OCI-LY7 (cell line): ENCODE data around the gene CREB3L1. TPM values are rescaled to one million over a fixed set of nuclear protein-coding genes. Genes with fewer than 3 reads are reported as not detected.

ENCODE experiments used
- BruUV-seq: library from RNA; stranded (reverse); fragments of 400-500 nt; replicated peaks from 2 replicates; lab custom pipeline; 2021; lab: Mats Ljungman, UMichigan
- CTCF ChIA-PET: fragments of 300-600 bp; sonication (Branson Sonifier 250); formaldehyde crosslinking; loops from one replicate; lab custom pipeline; 2022; ENCODE audit warnings: antibody characterized with exemption; ENCODE audit not compliant: unreplicated experiment; lab: Charles Lee
- POLR2A ChIA-PET: fragments of 300-600 bp; sonication (Branson Sonifier 250); formaldehyde crosslinking; loops from one replicate; lab custom pipeline; 2022; ENCODE audit warnings: antibody characterized with exemption; lab: Charles Lee
- DNase-seq: peaks from one replicate; pipeline ENCODE4 v3.0.0-alpha.2; 2015; ENCODE audit warnings: low spot score
- H2AFZ ChIP-seq: fragments of 200-600 bp; sonication (generic), shearing (Covaris generic); 2 replicates; pipeline ENCODE4 v1.6.1; 2014; ENCODE audit warnings: mild to moderate bottlenecking, antibody characterized with exemption, low read length, moderate library complexity
- H3K27ac ChIP-seq: fragments of 200-600 bp; sonication (generic); 2 replicates; pipeline ENCODE4 v1.5.1; 2014; ENCODE audit warnings: mixed run types, low read depth, mild to moderate bottlenecking, moderate library complexity, low read length, inconsistent platforms; ENCODE audit not compliant: poor library complexity, severe bottlenecking
- H3K36me3 ChIP-seq: fragments of 200-600 bp; sonication (generic); 2 replicates; pipeline ENCODE4 v1.6.1; 2014; ENCODE audit warnings: mild to moderate bottlenecking, antibody characterized with exemption, low read length, moderate library complexity, mixed read lengths; ENCODE audit not compliant: insufficient read depth
- H3K4me1 ChIP-seq: fragments of 200-600 bp; sonication (generic); 2 replicates; pipeline ENCODE4 v1.5.1; 2014; ENCODE audit warnings: mild to moderate bottlenecking, low read length; ENCODE audit not compliant: insufficient read depth, poor library complexity, severe bottlenecking
- H3K4me2 ChIP-seq: fragments of 200-600 bp; sonication (generic); 2 replicates; pipeline ENCODE4 v1.6.1; 2014; ENCODE audit warnings: mild to moderate bottlenecking, low read length
- H3K4me3 ChIP-seq: fragments of 200-600 bp; sonication (generic); 2 replicates; pipeline ENCODE4 v1.5.1; 2014; ENCODE audit warnings: mild to moderate bottlenecking, low read depth, low read length; ENCODE audit not compliant: poor library complexity, severe bottlenecking
- H3K79me2 ChIP-seq: fragments of 200-600 bp; sonication (generic); 2 replicates; pipeline ENCODE4 v1.6.1; 2016; ENCODE audit warnings: low read depth, mild to moderate bottlenecking, low read length, moderate library complexity, mixed read lengths; ENCODE audit not compliant: insufficient read depth
- H3K9me2 ChIP-seq: fragments of 200-600 bp; sonication (generic); 2 replicates; pipeline ENCODE4 v1.6.1; 2016; ENCODE audit warnings: mild to moderate bottlenecking, low read length, mixed read lengths; ENCODE audit not compliant: insufficient read depth
- H3K9me3 ChIP-seq: fragments of 200-600 bp; sonication (generic); 2 replicates; pipeline ENCODE4 v1.6.1; 2014; ENCODE audit warnings: mild to moderate bottlenecking, mixed run types, low read length, mixed read lengths
- H4K20me1 ChIP-seq: fragments of 200-600 bp; sonication (generic); 2 replicates; pipeline ENCODE4 v1.6.1; 2014; ENCODE audit warnings: mild to moderate bottlenecking, antibody characterized with exemption, low read length, moderate library complexity, mixed read lengths; ENCODE audit not compliant: insufficient read depth
- CTCF ChIP-seq: fragments of 200-600 bp; sonication (generic); conservative IDR thresholded peaks from 2 replicates; pipeline ENCODE4 v1.5.1; 2014; ENCODE audit warnings: mild to moderate bottlenecking, antibody characterized with exemption, low read length, moderate library complexity, mixed read lengths
- EZH2phosphoT487 ChIP-seq: fragments of 200-600 bp; sonication (generic); IDR thresholded peaks from 2 replicates; pipeline ENCODE4 v1.6.1; 2018; ENCODE audit warnings: low read depth, borderline replicate concordance, mild to moderate bottlenecking, mixed run types, antibody characterized with exemption, low read length, moderate library complexity, mixed read lengths
- intact Hi-C: fragments of 100-400 bp; cut with micrococcal nuclease; formaldehyde crosslinking; loops from one replicate; pipeline ENCODE4 v1.10.0; 2022; ENCODE audit not compliant: unreplicated experiment
- total RNA-seq, 2 experiments: library from RNA; depleted of rRNA in 1 of 2; stranded (reverse); fragments of >200 nt in 1 of 2; shearing (Covaris generic) in 1 of 2; gene quantifications; 2 replicates each; pipeline ENCODE4 v1.2.3, GENCODE V29; 2014 to 2022

The CREB3L1 gene
- total RNA-seq, 2 experiments from 2014 or later, result 0.17 TPM; not detected in 1

- no peaks in the 10 kb centered on the region for H3K36me3 ChIP-seq
- no peaks in the 10 kb centered on the region for H3K9me3 ChIP-seq
- no peak overlapping the region for H3K4me3 ChIP-seq
- ChIA-PET CTCF (interaction anchor here (0.5 kb wide), 1 partner anchor 761 kb away, joined by 3 read pairs; no protein-coding TSS in a partner anchor), POLR2A (no interaction called here)
- H3K4me1 ChIP-seq, result peaks cover 14% of the 10 kb centered on the region
- no peak overlapping the region for H3K27ac ChIP-seq
- intact Hi-C loops, result no loop called here
- no peaks in the 10 kb centered on the region for H3K79me2 ChIP-seq
- peak; percentile 25 for DNase-seq
- peak; percentile 53 for TF ChIP-seq CTCF
- TF ChIP-seq EZH2phosphoT487, result no peak
- no TSS peak for BruUV-seq
- no peak overlapping the region for H2AFZ ChIP-seq
- H3K9me2 ChIP-seq, result no peaks in the 10 kb centered on the region
- no peaks in the 10 kb centered on the region for H4K20me1 ChIP-seq
- H3K4me2 ChIP-seq, result no peak overlapping the region
Observed at GRCh38 chr11:46322759-46323158, 45.3 kb downstream of the CREB3L1 start.

DNA sequence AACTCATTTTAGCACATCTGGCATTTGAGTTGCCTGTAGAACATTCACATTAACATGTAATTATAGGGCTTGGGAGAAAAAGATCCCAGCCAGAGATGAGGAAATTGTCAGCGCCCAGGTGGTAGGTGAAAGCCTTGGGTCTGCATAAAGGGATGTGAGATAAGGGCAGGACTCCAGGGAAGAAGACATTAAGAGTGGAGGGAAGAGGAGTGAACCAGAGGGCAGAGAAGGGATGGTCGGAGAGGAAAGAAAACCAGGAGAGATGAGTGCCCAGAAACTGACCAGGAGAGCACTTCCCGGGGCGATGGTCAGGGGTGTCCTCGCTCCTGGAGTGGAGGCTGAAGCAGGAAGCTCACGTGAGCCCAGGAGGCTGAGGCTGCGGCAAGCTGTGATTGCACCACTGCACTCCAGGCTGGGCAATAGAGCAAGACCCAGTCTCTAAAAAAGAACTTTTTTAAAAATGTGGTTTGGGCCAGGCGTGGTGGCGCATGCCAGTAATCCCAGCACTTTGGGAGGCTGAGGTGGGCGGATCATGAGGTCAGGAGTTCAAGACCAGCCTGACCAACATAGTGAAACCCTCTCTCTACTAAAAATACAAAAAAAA lies 49.5 kb downstream of the CREB3L1 start:
- CTCF ChIA-PET, result no interaction called here
- DNase-seq, result no peak
- Histone ChIP-seq H3K4me1 (no peaks in the 10 kb centered on the region), H3K27ac (no peak overlapping the region), H3K4me2 (no peak overlapping the region), H3K9me2 (no peaks in the 10 kb centered on the region), H3K79me2 (no peaks in the 10 kb centered on the region), H3K4me3 (no peak overlapping the region), H4K20me1 (no peaks in the 10 kb centered on the region), H3K9me3 (no peaks in the 10 kb centered on the region), H2AFZ (no peak overlapping the region), H3K36me3 (no peaks in the 10 kb centered on the region)
- POLR2A ChIA-PET, result interaction anchor here (0.7 kb wide), 2 partner anchors 202 to 204 kb away, joined by 3 to 4 read pairs; no protein-coding TSS in a partner anchor
- TF ChIP-seq CTCF (no peak), EZH2phosphoT487 (no peak)
- intact Hi-C loops, result no loop called here
- no TSS peak for BruUV-seq

GRCh38 chr11:46327829-46328228 lies 50.4 kb downstream of the CREB3L1 start:
- Histone ChIP-seq H3K4me2 (no peak overlapping the region), H3K36me3 (no peaks in the 10 kb centered on the region), H3K9me3 (no peaks in the 10 kb centered on the region), H2AFZ (no peak overlapping the region), H3K4me3 (no peak overlapping the region), H3K9me2 (no peaks in the 10 kb centered on the region), H3K4me1 (peaks cover 3% of the 10 kb centered on the region), H4K20me1 (no peaks in the 10 kb centered on the region), H3K27ac (no peak overlapping the region), H3K79me2 (no peaks in the 10 kb centered on the region)
- ChIA-PET CTCF (no interaction called here), POLR2A (interaction anchor here (0.6 to 1.7 kb wide), 5 partner anchors 9 to 1023 kb away, joined by 3 to 6 read pairs (median 3); no protein-coding TSS in a partner anchor)
- intact Hi-C loops, result no loop called here
- BruUV-seq, result no TSS peak
- no peak for TF ChIP-seq EZH2phosphoT487
- no peak for TF ChIP-seq CTCF
- DNase-seq, result no peak
